Mesendoderm (in vitro differentiated cells): ENCODE data around the gene CLPX. TPM values are rescaled to one million over a fixed set of nuclear protein-coding genes. Genes with fewer than 3 reads are reported as not detected.
"Not testable (repeated sequence)": the region's sequence is repeated elsewhere in the genome, so short reads cannot be mapped to it uniquely, and the experiment has no call there.

Experiments
- DNase-seq: peaks from one replicate; pipeline ENCODE4 v3.0.0; 2013
- H2AK5ac ChIP-seq: 2 replicates; pipeline ENCODE4 v1.6.1; 2013; ENCODE audit warnings: low read length, inconsistent platforms
- H2BK120ac ChIP-seq: 2 replicates; pipeline ENCODE4 v1.6.1; 2013; ENCODE audit warnings: low read depth, mild to moderate bottlenecking, low read length, moderate library complexity, mixed read lengths
- H2BK15ac ChIP-seq: replicated peaks from 2 replicates; pipeline ENCODE4 v1.6.1; 2013; ENCODE audit warnings: low read depth, mild to moderate bottlenecking, moderate library complexity
- H2BK5ac ChIP-seq: 2 replicates; pipeline ENCODE4 v1.6.1; 2013; ENCODE audit warnings: low read length, inconsistent platforms
- H3K18ac ChIP-seq: 2 replicates; pipeline ENCODE4 v1.6.1; 2013; ENCODE audit warnings: mild to moderate bottlenecking, low read length, mixed read lengths
- H3K23ac ChIP-seq: one replicate; pipeline ENCODE4 v1.6.1; 2013; ENCODE audit warnings: low read length
- H3K27ac ChIP-seq: 2 replicates; pipeline ENCODE4 v1.5.1; 2013; ENCODE audit warnings: low read depth, mild to moderate bottlenecking, inconsistent platforms, low read length, moderate library complexity
- H3K27me3 ChIP-seq: 2 replicates; pipeline ENCODE4 v1.6.1; 2013; ENCODE audit warnings: low read length, control low read depth, mild to moderate bottlenecking, inconsistent platforms; ENCODE audit not compliant: insufficient read depth, poor library complexity
- H3K36me3 ChIP-seq: 2 replicates; pipeline ENCODE4 v1.6.1; 2013; ENCODE audit warnings: low read length, inconsistent platforms; ENCODE audit not compliant: control insufficient read depth, insufficient read depth
- H3K4ac ChIP-seq: one replicate; pipeline ENCODE4 v1.6.1; 2013; ENCODE audit warnings: low read depth, mild to moderate bottlenecking, low read length, moderate library complexity
- H3K4me1 ChIP-seq: 2 replicates; pipeline ENCODE4 v1.6.1; 2013; ENCODE audit warnings: low read depth, low read length, inconsistent platforms; ENCODE audit not compliant: control insufficient read depth
- H3K4me2 ChIP-seq: 2 replicates; pipeline ENCODE4 v1.6.1; 2013; ENCODE audit warnings: low read length
- H3K4me3 ChIP-seq: 2 replicates; pipeline ENCODE4 v1.5.1; 2013; ENCODE audit warnings: mild to moderate bottlenecking, low read length
- H3K56ac ChIP-seq: one replicate; pipeline ENCODE4 v1.6.1; 2013; ENCODE audit warnings: low read length
- H3K79me1 ChIP-seq: 2 replicates; pipeline ENCODE4 v1.6.1; 2013; ENCODE audit warnings: low read length, inconsistent platforms
- H3K79me2 ChIP-seq: 2 replicates; pipeline ENCODE4 v1.6.1; 2013; ENCODE audit warnings: mild to moderate bottlenecking, low read length; ENCODE audit not compliant: control insufficient read depth, insufficient read depth
- H3K9ac ChIP-seq: 2 replicates; pipeline ENCODE4 v1.6.1; 2013; ENCODE audit warnings: low read length, inconsistent platforms
- H4K5ac ChIP-seq: one replicate; pipeline ENCODE4 v1.6.1; 2013; ENCODE audit warnings: low read length
- H4K8ac ChIP-seq: one replicate; pipeline ENCODE4 v1.6.1; 2013; ENCODE audit warnings: low read depth, mild to moderate bottlenecking, control low read depth, low read length, moderate library complexity
- WGBS: extraction: QIAGEN DNeasy Blood & Tissue Kit; methylation state at CpG from one replicate; pipeline ENCODE4 v1.1.7; 2013; ENCODE audit warnings: low lambda C conversion rate, missing lambda C conversion rate; ENCODE audit not compliant: insufficient coverage; ENCODE audit errors: extremely low coverage; 5-methylcytosine and 5-hydroxymethylcytosine counted together
- polyA plus RNA-seq, 2 experiments: library from polyadenylated mRNA; stranded (reverse); fragments of 200-250 nt; gene quantifications; one replicate each; pipeline ENCODE4 v1.2.3, GENCODE V29; 2013

The CLPX gene
- polyA plus RNA-seq (2013, experiment 1 of 2), result 20.4 TPM
- polyA plus RNA-seq (2013, experiment 2 of 2), result 21.9 TPM

DNA sequence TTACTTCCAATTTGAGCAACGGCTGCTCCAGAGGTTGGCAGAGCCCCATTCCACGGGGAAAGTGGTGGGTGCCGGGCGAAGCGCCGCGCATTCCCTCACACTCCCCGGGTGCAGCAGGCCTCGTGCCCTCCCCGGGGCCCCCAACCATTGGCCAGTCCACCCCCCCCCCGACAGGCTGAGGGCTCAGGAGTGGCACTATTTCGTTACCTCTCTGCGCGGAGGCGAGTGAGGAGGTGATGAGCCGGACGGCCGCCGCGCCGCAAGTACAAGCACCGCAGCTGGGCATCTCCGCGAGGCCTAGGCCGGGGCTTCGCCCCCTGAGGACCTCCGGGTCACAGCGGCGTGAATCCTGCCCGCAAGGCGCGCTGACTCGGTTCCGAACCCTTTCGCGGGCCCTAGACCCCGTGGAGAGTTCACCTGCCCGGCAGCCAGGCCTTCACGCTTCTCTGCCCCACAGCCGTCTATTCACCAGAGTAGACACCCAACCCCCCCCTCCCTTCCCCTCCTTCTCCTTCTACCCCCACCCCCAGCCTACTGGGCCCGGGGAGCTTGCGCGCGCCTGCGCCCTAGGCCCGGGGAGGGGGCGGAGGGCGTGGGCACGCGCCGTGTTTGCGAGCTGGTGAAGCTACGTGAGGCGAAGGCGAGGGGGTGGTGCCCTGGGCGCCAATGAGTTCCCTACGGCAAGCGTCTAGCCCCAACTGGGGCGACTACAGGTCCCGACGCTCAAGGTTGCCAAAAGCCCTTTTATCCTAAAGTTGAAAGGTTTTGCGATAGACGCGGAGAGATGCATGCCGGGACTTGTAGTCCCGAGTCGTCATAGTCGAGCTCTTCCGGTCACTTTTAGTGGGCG, at the start of gene CLPX:
Gene CLPX, minus strand, starts transcription at position 475 of the 850 bp plus-strand sequence. Its CDS starts 189 bp downstream, at position 286.
- no peak within 1 kb of the TSS for H2BK120ac ChIP-seq
- H3K27ac ChIP-seq, result peak within 1 kb of the TSS; percentile 97
- H3K79me2 ChIP-seq, result peaks cover 17% of the 10 kb centered on the region
- H3K18ac ChIP-seq, result peak within 1 kb of the TSS; percentile 89
- no CpG with 5 or more reads among the region's 70 CpGs for WGBS
- no peak within 1 kb of the TSS for H3K23ac ChIP-seq
- no peak within 1 kb of the TSS for H4K5ac ChIP-seq
- H2BK15ac ChIP-seq, result no peak within 1 kb of the TSS
- H3K4me1 ChIP-seq, result no peaks in the 10 kb centered on the region
- H3K79me1 ChIP-seq, result peaks cover 2% of the 10 kb centered on the region
- no peak within 1 kb of the TSS for H4K8ac ChIP-seq
- no peak within 1 kb of the TSS for H2AK5ac ChIP-seq
- H3K27me3 ChIP-seq, result no peaks in the 10 kb centered on the region
- H3K4me3 ChIP-seq, result peak within 1 kb of the TSS; percentile 98
- H2BK5ac ChIP-seq, result peak within 1 kb of the TSS; percentile 87
- peak within 1 kb of the TSS; percentile 98 for H3K9ac ChIP-seq
- peak within 1 kb of the TSS; percentile 78 for H3K4me2 ChIP-seq
- H3K4ac ChIP-seq, result peak within 1 kb of the TSS; percentile 20
- no peaks in the 10 kb centered on the region for H3K36me3 ChIP-seq
- DNase-seq, result peak; percentile 98
- peak within 1 kb of the TSS; percentile 93 for H3K56ac ChIP-seq

DNA sequence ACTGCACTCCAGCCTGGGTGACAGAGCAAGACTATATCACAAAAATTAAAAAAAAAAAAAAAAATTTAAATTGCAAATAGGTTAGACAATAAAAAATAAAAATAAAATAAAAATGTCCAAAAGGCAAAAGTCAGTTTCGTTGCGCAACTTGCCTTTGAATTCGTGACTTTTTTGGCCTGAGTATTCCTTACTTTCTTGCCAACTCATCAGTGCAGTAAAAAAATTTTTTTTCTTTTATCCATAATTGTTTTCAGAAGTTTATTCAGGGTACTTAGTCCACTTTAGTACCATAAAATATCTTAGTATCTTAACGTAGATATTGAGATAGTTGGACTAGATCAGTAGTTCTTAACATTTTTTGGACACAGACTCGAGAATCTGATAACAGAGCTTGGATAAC, 48.6 kb upstream of the CLPX start:
- no peak for DNase-seq
- H2AK5ac ChIP-seq, result no peak overlapping the region
- no peaks in the 10 kb centered on the region for H3K36me3 ChIP-seq
- no peak overlapping the region for H4K5ac ChIP-seq
- WGBS, result no CpG with 5 or more reads among the region's 5 CpGs
- H3K27me3 ChIP-seq, result no peaks in the 10 kb centered on the region
- H3K9ac ChIP-seq, result no peak overlapping the region
- H2BK15ac ChIP-seq, result no peak overlapping the region
- no peak overlapping the region for H3K56ac ChIP-seq
- H3K4me1 ChIP-seq, result no peaks in the 10 kb centered on the region
- no peaks in the 10 kb centered on the region for H3K79me2 ChIP-seq
- no peak overlapping the region for H3K4me3 ChIP-seq
- H3K4ac ChIP-seq, result no peak overlapping the region
- H3K4me2 ChIP-seq, result no peak overlapping the region
- no peak overlapping the region for H3K23ac ChIP-seq
- no peaks in the 10 kb centered on the region for H3K79me1 ChIP-seq
- no peak overlapping the region for H2BK5ac ChIP-seq
- H3K18ac ChIP-seq, result no peak overlapping the region
- H2BK120ac ChIP-seq, result no peak overlapping the region
- H4K8ac ChIP-seq, result no peak overlapping the region
- H3K27ac ChIP-seq, result no peak overlapping the region

DNA sequence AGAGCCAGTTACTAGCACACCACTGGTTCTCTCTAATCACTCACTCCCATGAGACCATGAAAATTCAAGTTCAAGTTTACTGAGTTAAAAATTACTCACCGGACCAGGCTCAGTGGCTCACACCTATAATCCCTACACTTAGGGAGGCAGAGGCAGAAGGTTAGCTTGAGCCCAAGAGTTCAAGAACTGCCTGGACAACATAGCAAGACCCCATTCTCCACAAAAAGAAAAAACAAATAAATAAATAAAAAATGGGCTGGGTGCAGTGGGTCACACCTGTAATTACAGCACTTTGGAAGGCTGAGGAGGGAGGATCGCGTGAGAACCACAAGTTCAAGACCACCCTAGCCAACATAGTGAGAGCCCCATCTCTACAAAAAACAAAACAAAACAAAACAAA, 47.4 kb upstream of the CLPX start:
- no CpG with 5 or more reads among the region's 3 CpGs for WGBS
- Histone ChIP-seq H3K56ac (no peak overlapping the region), H4K5ac (no peak overlapping the region), H3K9ac (no peak overlapping the region), H3K18ac (no peak overlapping the region), H3K79me2 (no peaks in the 10 kb centered on the region), H2BK5ac (no peak overlapping the region), H3K4me3 (no peak overlapping the region), H3K36me3 (no peaks in the 10 kb centered on the region), H2AK5ac (no peak overlapping the region), H4K8ac (no peak overlapping the region), H3K4ac (no peak overlapping the region), H2BK15ac (no peak overlapping the region), H3K4me2 (no peak overlapping the region), H2BK120ac (no peak overlapping the region), H3K27ac (no peak overlapping the region), H3K27me3 (no peaks in the 10 kb centered on the region), H3K4me1 (no peaks in the 10 kb centered on the region), H3K23ac (no peak overlapping the region), H3K79me1 (no peaks in the 10 kb centered on the region)
- DNase-seq, result no peak

- no peak overlapping the region for H4K8ac ChIP-seq
- no peak overlapping the region for H3K4me2 ChIP-seq
- H2BK15ac ChIP-seq, result no peak overlapping the region
- H3K27me3 ChIP-seq, result no peaks in the 10 kb centered on the region
- no peak overlapping the region for H3K4me3 ChIP-seq
- H3K4ac ChIP-seq, result no peak overlapping the region
- H3K79me2 ChIP-seq, result no peaks in the 10 kb centered on the region
- no peaks in the 10 kb centered on the region for H3K4me1 ChIP-seq
- H3K9ac ChIP-seq, result no peak overlapping the region
- no peak overlapping the region for H3K23ac ChIP-seq
- no peak overlapping the region for H2BK5ac ChIP-seq
- no peak overlapping the region for H3K18ac ChIP-seq
- no peak overlapping the region for H2AK5ac ChIP-seq
- no CpG with 5 or more reads among the region's 10 CpGs for WGBS
- DNase-seq, result no peak
- no peaks in the 10 kb centered on the region for H3K36me3 ChIP-seq
- no peaks in the 10 kb centered on the region for H3K79me1 ChIP-seq
- H3K27ac ChIP-seq, result no peak overlapping the region
- no peak overlapping the region for H4K5ac ChIP-seq
- no peak overlapping the region for H2BK120ac ChIP-seq
- no peak overlapping the region for H3K56ac ChIP-seq
Measured at GRCh38 chr15:65231306-65231705, 46.2 kb upstream of the CLPX start.

GRCh38 chr15:65226901-65227300, 41.8 kb upstream of the CLPX start:
- H3K4ac ChIP-seq, H3K4me2 ChIP-seq, H3K27ac ChIP-seq, H3K79me2 ChIP-seq, H3K23ac ChIP-seq, H3K4me3 ChIP-seq, H3K27me3 ChIP-seq, H4K8ac ChIP-seq, H3K9ac ChIP-seq, H3K79me1 ChIP-seq, H3K18ac ChIP-seq, H4K5ac ChIP-seq, DNase-seq, H3K4me1 ChIP-seq, H2BK15ac ChIP-seq, H3K36me3 ChIP-seq, H2BK5ac ChIP-seq, H2AK5ac ChIP-seq, H2BK120ac ChIP-seq, H3K56ac ChIP-seq: not testable (repeated sequence)
- WGBS, result no CpG with 5 or more reads among the region's 10 CpGs
